GM12892 (cell line): Measurements from ENCODE around the gene ZNF446.
A peak's percentile ranks its signal among the peaks of the same experiment; 100 is the strongest.
"Not testable (repeated sequence)": the region's sequence is repeated elsewhere in the genome, so short reads cannot be mapped to it uniquely, and the experiment has no call there.

ENCODE experiments used
- DNase-seq: peaks from one replicate; pipeline ENCODE4 v3.0.0; 2011; ENCODE audit not compliant: insufficient read length
- FAIRE-seq: peaks from 2 replicates; lab custom pipeline; 2011; peaks lifted over from hg19 to GRCh38; lab: Jason Lieb, UNC
- POLR2A ChIP-seq: IDR thresholded peaks from 2 replicates; pipeline ENCODE4 v1.6.1; 2011; ENCODE audit warnings: low read depth, low read length, control low read depth
- POLR2AphosphoS5 ChIP-seq: IDR thresholded peaks from 2 replicates; pipeline ENCODE4 v1.6.1; 2011; ENCODE audit warnings: low read depth, low read length, control low read depth
- TAF1 ChIP-seq: IDR thresholded peaks from 2 replicates; pipeline ENCODE4 v1.6.1; 2011; ENCODE audit warnings: low read depth, mild to moderate bottlenecking, control low read depth, low read length, borderline replicate concordance

Gene ZNF446

DNA sequence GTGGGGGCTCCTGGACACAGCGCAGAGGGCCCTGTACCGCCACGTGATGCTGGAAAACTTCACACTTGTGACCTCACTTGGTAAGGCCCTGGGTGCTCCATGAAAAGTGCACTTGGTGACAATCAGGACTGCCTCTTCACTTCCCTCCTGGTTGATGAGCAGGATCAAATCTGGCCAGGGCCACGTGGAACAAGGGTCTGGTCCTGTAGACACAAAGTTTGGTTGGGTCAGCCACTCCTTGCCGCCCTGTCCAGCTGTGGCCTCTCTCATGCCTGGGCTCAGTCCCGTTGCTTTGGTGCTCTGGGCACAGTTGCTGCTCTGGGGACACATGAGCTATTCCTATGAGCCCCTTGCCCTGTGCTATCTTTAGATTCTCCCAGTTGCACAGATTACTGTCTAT, 22.4 kb upstream of the ZNF446 start:
- FAIRE-seq (no peak), DNase-seq (no peak)
- TF ChIP-seq TAF1: no peak
- TF ChIP-seq POLR2A: no peak
- no peak for TF ChIP-seq POLR2AphosphoS5

DNA sequence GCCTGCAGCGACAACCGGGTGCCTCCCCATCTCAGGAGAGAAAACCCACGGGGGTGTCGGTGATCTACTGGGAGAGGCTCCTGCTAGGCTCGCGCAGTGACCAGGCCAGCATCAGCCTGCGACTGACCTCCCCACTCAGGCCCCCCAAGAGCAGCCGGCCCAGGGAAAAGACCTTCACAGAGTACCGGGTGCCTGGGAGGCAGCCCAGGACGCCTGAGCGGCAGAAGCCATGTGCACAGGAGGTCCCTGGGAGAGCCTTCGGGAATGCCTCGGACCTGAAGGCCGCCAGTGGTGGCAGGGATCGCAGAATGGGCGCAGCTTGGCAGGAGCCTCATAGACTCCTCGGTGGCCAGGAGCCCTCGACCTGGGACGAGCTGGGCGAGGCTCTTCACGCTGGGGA, 20.8 kb upstream of the ZNF446 start:
- FAIRE-seq: no peak
- no peak for DNase-seq
- TF ChIP-seq POLR2AphosphoS5 (no peak), TAF1 (no peak), POLR2A (no peak)

DNA sequence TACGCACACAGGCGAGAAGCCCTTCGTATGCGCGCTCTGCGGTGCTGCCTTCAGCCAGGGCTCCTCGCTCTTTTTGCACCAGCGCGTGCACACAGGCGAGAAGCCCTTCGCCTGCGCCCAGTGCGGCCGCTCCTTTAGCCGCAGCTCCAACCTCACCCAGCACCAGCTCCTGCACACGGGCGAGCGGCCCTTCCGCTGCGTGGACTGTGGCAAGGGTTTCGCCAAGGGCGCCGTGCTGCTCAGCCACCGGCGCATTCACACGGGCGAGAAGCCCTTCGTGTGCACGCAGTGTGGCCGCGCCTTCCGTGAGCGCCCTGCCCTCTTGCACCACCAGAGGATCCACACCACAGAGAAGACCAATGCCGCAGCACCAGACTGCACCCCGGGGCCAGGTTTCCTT, 20.0 kb upstream of the ZNF446 start:
- no peak for DNase-seq
- no peak for TF ChIP-seq TAF1
- TF ChIP-seq POLR2A: no peak
- TF ChIP-seq POLR2AphosphoS5: no peak
- no peak for FAIRE-seq

DNA sequence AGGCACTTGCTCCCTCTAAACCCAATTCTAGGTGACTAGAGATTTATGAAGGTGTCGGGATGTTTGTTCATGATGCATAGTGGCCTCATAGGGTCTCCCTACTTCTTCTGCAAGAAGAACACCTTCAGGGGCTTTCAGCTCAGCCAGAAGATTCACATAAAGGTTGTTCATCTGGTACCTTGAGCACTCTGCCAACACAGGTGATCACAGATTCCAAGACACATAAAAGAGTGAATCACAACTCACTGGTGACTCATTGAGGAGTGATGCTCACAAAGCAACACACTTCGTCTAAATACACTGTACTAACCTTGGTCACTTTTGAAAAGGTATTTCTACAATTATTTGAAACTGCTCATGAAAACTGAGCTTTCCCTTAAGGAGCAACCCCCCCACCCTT, 16.1 kb upstream of the ZNF446 start:
- DNase-seq (no peak), FAIRE-seq (no peak)
- TF ChIP-seq POLR2AphosphoS5 (no peak), TAF1 (no peak), POLR2A (no peak)

DNA sequence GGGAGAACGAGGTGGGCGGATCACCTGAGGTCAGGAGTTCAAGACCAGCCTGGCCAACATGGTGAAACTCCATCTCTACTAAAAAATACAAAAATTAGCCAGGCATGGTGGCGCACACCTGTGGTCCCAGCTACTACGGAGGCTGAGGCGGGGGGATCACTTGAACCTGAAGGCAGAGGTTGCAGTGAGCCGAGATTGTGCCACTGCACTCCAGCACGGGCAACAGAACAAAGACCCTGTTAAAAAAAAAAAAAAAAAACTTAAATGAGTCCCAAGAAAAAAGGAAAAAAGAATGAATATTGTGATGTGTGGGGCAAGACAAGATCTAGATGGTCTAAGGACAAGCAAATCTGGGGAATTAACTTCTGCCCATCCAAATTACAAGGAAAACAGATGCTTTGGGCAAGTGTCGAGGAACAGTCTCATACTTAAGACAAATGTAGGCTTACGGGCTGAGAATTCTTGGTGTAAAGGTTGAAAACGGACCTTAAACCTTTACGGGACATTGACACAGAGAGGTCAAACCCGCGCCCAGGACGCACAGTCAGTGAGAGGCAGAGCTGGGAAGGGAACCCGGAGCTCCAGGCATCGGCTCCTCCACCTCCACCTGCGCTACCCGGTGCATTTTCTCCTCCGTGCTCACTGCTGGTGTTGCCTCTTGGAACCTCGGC, 9.9 kb upstream of the ZNF446 start:
- FAIRE-seq (no peak), DNase-seq (no peak)
- no peak for TF ChIP-seq POLR2AphosphoS5
- no peak for TF ChIP-seq POLR2A
- no peak for TF ChIP-seq TAF1

DNA sequence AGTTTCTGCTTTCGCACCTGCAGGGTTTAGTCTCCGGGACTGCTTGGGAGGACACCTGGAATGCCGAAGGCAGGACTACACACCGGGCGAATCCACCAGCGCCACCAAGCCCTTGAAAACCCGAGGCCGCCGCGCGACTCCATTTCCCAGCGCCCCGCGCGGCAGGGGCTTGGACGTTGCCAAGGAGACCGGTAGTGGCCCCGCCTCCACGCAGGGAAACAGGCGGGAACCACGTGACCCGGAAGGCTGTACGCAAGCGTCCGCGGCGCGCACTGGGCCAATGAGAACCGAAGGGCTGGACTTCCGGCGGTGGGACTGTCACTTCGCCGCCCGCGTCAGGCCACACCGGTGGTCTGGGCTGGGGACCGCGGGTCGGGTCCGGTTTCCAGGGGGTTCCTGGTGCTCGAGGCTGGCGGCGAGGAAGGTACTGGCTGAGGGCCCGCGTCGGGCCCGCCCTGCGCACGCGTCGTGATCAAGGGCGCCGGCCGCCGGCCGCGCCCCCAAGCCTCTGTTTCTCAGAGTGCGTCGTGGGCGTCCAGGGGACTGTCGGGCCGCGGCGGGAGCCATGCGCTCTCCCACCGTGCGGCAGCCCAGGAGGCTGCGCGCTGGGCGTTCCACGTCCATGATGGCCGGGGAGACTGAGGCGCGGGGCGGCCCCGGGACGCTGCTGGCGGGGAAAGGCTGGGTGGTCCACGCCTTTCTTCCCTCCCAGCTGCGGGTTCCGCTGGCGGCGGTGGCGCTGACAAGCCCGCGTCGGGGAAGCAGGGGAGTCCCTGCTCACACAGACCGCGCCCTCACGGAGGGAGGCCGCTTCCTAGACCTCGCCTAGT, 9.2 kb upstream of the ZNF446 start, which contains the start of gene ZNF324:
Gene ZNF324, plus strand, starts transcription at position 321 of the 830 bp plus-strand sequence. CDS start 2,106 bp downstream, outside the sequence.
- DNase-seq: peak; percentile 98
- TF ChIP-seq TAF1: peak; percentile 55
- TF ChIP-seq POLR2A: peak; percentile 84
- TF ChIP-seq POLR2AphosphoS5: peak; percentile 74
- FAIRE-seq: peak; percentile 97

DNA sequence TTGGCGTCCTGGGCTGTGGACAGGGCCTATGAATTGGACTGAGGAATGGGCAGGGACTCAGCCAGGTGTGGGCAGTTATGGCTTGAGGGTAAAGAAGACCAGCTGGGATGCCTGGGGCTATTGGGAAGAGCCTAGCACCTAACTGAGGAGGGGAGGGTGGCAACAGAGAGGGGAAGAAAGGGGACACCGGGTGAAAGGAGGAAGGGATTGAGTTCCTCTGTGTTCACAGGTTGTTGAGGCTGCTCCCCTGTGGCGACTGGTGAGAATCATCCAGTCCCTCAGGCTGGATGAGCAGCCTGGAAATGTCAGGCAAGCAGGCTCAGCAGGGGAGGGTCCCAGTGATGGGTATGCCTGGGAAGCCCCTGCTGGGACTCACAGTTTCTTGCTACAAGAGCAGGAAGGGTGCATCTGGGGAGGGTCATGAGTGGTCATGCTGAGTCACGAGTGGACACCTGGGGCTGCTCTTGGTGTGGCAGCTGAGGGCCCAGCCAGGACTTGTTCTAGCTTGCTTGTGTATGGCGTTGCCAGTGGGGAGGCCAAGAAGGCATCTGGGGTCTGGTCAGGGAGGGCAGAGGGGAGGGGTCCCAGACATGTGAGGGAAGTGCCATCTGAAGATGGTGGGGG, 7.8 kb upstream of the ZNF446 start:
- TF ChIP-seq POLR2AphosphoS5: no peak
- TF ChIP-seq TAF1: no peak
- TF ChIP-seq POLR2A: no peak
- no peak for FAIRE-seq
- no peak for DNase-seq

DNA sequence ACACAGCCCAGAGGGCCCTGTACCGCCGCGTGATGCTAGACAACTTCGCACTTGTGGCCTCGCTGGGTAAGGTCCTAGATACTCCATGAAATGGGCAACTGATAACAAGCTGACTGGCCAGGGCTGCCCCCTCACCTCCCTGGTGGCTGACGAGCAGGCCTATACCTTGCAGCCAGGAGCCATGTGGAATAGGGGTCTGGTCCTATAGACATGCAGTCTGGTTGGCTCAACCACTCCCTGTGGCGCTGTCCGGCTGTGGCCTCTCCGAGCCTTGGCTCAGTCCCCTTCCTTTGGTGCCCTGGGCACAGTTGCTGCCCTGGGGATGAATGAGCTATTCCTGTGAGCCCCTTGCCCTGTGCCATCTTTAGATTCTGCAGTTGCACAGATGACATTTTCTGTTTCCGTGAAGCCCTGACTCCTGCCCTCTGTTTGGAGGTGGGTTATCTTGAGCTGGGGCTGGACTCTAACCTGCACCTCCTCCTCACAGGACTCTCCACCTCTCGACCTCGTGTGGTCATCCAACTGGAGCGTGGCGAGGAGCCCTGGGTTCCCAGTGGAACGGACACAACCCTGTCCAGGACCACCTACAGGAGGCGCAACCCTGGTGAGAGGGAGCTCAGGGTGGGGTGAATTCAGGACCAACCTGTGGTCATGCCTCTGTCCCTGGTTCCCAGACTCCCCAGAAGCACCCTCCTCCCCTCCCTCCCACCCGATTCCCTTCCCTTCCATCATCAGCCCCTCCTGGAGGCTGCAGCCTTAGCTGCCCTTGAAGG, 6.7 kb upstream of the ZNF446 start:
- DNase-seq: no peak
- TF ChIP-seq TAF1 (no peak), POLR2AphosphoS5 (no peak), POLR2A (no peak)
- no peak for FAIRE-seq

DNA sequence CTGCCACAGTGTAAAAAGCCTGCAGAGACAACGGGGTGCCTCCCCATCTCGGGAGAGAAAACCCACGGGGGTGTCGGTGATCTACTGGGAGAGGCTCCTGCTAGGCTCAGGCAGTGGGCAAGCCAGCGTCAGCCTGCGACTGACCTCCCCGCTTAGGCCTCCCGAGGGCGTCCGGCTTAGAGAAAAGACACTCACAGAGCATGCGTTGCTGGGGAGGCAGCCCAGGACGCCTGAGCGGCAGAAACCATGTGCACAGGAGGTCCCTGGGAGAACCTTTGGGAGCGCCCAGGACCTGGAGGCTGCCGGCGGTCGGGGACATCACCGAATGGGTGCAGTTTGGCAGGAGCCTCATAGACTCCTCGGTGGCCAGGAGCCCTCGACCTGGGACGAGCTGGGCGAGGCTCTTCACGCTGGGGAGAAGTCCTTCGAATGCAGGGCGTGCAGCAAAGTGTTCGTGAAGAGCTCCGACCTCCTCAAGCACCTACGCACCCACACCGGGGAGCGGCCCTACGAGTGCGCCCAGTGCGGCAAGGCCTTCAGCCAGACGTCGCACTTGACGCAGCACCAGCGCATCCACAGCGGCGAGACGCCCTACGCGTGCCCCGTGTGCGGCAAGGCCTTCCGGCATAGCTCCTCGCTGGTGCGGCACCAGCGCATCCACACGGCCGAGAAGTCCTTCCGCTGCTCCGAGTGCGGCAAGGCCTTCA, 5.2 kb upstream of the ZNF446 start:
- not testable (repeated sequence) for FAIRE-seq, DNase-seq

DNA sequence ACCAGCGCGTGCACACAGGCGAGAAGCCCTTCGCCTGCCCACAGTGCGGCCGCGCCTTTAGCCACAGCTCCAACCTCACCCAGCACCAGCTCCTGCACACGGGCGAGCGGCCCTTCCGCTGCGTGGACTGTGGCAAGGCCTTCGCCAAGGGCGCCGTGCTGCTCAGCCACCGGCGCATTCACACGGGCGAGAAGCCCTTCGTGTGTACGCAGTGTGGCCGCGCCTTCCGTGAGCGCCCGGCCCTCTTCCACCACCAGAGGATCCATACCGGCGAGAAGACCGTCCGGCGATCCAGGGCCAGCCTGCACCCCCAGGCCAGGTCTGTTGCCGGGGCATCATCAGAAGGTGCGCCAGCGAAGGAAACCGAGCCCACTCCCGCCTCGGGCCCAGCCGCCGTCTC, 4.4 kb upstream of the ZNF446 start:
- TF ChIP-seq POLR2A (no peak), POLR2AphosphoS5 (no peak), TAF1 (no peak)
- no peak for FAIRE-seq

DNA sequence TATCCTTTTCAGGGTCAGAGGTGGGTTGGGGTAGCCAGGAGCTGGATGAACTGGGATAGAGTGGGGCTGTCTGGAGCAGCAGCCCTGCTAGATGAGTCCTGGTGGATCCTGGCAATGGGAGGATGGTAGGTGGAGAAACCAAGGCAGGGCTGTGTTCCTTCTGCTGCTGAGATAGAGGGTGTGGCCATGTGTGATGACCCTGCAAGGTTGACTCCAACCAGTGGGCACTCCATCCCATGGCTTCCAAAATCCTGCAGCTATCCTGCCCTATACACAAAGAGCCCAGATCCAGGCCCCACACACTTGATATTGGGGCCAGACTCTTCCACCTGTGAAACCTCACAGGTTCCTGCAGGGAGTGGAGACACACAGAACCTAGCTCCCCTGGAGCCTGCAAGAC, 2.4 kb upstream of the ZNF446 start:
- DNase-seq: no peak
- TF ChIP-seq POLR2AphosphoS5: no peak
- no peak for TF ChIP-seq POLR2A
- TF ChIP-seq TAF1: no peak
- FAIRE-seq: no peak

More for the DNA sequence above, 4.4 kb upstream of the ZNF446 start:
- DNase-seq: no peak
